Astrocyte of the cerebellum (primary cell): ENCODE data around the gene WFDC8.
"Not testable (repeated sequence)": the region's sequence is repeated elsewhere in the genome, so short reads cannot be mapped to it uniquely, and the experiment has no call there.

ENCODE experiments used
- DNase-seq: peaks from one replicate; pipeline ENCODE4 v3.0.0-alpha.2; 2011; ENCODE audit warnings: low read depth
- H3K4me3 ChIP-seq: 2 replicates; pipeline ENCODE4 v1.5.1; 2011; ENCODE audit warnings: mild to moderate bottlenecking, low read depth, low read length, moderate library complexity
- in situ Hi-C: cut with HindIII; loops from 2 replicates; pipeline ENCODE4 v1.10.0; 2017; ENCODE audit warnings: low sequenced_read_pairs
- TF ChIP-seq, protein P1 (sequence below): IDR thresholded peaks from 2 replicates; pipeline ENCODE4 v1.5.1; 2012; ENCODE audit warnings: low read length, low read depth, moderate library complexity, mild to moderate bottlenecking; ENCODE audit errors: missing control alignments

Gene WFDC8

DNA sequence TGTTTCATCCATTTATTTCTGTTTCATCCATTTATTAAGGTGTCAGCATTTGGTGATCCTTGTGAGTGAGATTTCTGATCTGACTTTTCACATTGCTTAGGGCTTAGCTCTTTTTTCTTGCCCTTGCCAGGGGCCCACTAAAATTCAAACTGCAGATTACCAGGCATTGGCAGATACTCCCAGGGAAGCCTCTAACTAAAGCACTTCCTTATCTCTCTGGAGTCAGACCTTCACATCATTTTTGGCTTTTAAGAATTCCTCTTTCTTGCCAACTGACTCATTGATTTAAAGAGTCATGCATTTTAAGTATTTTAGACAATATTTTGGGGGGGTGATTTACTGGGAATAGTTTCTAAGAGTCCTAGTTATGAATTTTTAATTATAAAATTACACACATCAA, 2.6 kb upstream of the WFDC8 start:
- H3K4me3 ChIP-seq = no peak overlapping the region
- no peak for DNase-seq
- in situ Hi-C loops = no loop called here
- TF ChIP-seq, protein P1, sequence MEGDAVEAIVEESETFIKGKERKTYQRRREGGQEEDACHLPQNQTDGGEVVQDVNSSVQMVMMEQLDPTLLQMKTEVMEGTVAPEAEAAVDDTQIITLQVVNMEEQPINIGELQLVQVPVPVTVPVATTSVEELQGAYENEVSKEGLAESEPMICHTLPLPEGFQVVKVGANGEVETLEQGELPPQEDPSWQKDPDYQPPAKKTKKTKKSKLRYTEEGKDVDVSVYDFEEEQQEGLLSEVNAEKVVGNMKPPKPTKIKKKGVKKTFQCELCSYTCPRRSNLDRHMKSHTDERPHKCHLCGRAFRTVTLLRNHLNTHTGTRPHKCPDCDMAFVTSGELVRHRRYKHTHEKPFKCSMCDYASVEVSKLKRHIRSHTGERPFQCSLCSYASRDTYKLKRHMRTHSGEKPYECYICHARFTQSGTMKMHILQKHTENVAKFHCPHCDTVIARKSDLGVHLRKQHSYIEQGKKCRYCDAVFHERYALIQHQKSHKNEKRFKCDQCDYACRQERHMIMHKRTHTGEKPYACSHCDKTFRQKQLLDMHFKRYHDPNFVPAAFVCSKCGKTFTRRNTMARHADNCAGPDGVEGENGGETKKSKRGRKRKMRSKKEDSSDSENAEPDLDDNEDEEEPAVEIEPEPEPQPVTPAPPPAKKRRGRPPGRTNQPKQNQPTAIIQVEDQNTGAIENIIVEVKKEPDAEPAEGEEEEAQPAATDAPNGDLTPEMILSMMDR = no peak

DNA sequence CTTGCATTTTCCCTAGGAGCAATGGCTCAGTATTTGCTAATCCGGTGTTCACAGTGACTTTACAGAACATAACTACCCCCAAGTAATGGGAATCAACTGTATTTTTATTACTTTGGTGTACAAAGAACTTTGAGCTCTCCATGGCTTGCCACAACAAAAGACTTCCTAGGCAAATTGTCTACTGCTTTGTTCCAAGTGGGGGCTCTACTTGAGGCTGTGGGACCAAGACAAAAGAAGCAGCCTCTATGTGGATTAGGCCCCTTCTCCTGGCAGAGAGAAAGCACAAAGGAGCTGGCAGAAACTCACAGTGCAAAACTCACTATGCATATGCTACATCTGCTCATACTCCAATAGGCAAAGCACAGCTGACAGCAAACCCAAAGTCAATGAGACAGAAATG, 853 bp downstream of the WFDC8 start:
- no peak overlapping the region for H3K4me3 ChIP-seq
- in situ Hi-C loops = no loop called here
- TF ChIP-seq, protein P1 = no peak
- DNase-seq = no peak

DNA sequence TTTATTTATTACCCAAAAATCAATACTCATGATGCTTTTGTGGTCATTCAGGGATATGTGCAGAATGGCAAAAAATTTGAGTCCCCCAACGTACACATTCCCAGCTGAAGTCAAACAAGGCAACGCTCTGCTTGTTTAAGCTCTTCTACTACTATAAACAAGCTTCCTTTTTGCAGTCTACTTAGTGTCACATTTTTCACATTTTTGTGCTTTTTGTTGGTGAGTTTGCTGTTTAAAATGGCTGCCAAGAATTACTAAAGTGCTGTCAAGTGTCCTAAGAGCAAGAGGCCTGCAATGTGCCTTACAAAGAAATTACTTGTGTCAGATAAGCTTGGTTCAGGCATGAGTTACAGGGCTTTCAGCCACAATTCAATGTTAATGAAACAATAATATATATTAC, 2.1 kb downstream of the WFDC8 start:
- H3K4me3 ChIP-seq = no peak overlapping the region
- TF ChIP-seq, protein P1 = no peak
- no peak for DNase-seq
- in situ Hi-C loops = no loop called here

DNA sequence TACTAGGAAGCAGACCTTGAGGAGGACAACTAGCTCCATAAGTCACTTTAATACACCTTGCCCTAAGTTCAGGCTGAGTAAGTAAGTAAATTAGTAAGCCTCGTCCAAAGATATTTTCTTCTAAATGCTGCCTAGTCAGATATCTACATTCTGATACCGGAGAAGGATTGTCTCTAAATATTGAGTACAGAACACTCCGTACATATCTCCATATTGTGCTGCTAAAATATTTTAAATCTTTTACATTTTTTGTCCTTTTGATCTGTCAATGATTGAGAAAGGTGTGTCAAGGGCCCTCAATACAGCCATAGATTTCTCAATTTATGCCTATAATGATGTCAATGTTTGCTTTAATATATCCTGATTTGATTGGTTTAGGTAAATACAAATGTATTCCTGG, 3.2 kb downstream of the WFDC8 start:
- no peak overlapping the region for H3K4me3 ChIP-seq
- in situ Hi-C loops = no loop called here
- TF ChIP-seq, protein P1 = no peak
- DNase-seq = no peak

DNA sequence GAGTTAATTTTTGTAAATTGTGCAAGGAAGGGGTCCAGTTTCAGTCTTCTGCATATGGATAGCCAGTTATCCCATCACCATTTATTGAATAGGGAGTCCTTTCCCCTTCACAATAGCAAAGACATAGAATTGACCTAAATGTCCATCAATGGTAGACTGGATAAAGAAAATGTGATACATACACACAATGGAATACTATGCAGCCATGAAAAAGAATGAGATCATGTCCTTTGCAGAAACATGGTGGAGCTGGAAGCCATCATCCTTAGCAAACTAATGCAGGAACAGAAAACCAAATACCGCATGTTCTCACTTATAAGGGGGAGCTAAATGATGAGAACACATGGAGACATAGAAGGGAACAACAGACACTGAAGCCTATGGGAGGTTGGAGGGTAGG, 9.4 kb downstream of the WFDC8 start:
- in situ Hi-C loops, H3K4me3 ChIP-seq, DNase-seq: not testable (repeated sequence)

DNA sequence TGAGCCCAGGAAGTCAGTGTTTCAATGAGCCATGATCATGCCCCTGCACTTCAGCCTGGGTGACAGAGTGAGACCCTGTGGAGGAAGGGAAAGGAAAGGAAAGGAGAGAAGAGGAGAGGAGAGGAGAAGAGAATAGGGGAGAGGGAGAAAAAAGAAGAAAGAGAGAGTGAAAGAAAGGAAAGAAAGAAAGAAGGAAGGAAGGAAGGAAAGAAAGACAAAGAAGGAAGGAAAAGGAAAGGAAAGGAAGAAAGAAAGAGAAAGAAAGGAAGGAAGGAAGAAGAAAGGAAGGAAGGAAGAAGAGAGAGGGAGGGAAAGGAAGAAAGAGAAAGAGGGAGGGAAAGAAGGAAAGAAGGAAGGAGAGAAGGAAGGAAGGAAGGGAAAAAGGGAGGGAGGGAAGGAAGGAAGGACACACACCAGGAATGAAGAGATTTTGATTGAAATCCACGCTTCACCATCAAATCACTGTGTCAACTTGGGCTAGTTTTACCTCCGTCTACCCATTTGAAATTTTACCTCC, 14.3 kb downstream of the WFDC8 start:
- in situ Hi-C loops = no loop called here
- TF ChIP-seq, protein P1 = no peak
- no peak for DNase-seq
- no peak overlapping the region for H3K4me3 ChIP-seq

DNA sequence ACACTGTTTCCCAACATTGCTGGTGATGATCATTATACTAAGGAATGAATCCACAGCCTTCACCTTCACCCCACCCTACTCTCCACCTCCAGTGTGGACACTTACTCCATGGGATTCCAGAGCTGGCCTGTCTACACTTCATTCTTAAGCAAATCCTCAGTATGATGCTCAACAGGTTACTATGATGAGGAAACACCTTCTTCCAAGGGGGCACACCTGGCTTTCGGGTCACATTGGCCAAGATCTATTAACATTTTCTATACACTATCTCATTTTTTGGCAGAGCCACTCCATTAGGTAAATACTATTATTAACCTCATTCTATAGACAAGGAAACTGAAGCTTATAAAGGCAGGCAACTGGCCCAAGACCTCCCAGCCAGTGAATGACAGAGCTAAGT, 23.9 kb downstream of the WFDC8 start:
- H3K4me3 ChIP-seq = no peak overlapping the region
- in situ Hi-C loops = no loop called here
- DNase-seq = no peak
- TF ChIP-seq, protein P1 = no peak
